GM21526 (cell line): ENCODE results near the gene FBRSL1.
"Not testable (repeated sequence)": the region's sequence is repeated elsewhere in the genome, so short reads cannot be mapped to it uniquely, and the experiment has no call there.

Experiments
- ATAC-seq: cut with Tn5 transposase; IDR thresholded peaks from one replicate; pipeline ENCODE4 v1.9.1; 2021; ENCODE audit warnings: moderate library complexity; ENCODE audit not compliant: unreplicated experiment, low FRiP score

The FBRSL1 gene

GRCh38 chr12:132489602-132490266, at the start of gene FBRSL1:
Gene FBRSL1 (plus strand): TSS chr12:132490151.
- ATAC-seq = peak; percentile 44

GRCh38 chr12:132440420-132440819, 49.5 kb upstream of the FBRSL1 start:
- not testable (repeated sequence) for ATAC-seq

- ATAC-seq = no peak
These were observed 47.8 kb upstream of the FBRSL1 start for GRCh38 chr12:132441871-132442863.

- ATAC-seq = no peak
These were observed 46.9 kb upstream of the FBRSL1 start for GRCh38 chr12:132443091-132443490.

GRCh38 chr12:132444283-132444682, 45.7 kb upstream of the FBRSL1 start:
- ATAC-seq = no peak

- peak; percentile 48 for ATAC-seq
These were observed 44.7 kb upstream of the FBRSL1 start for GRCh38 chr12:132444957-132445883.

- no peak for ATAC-seq
These were observed 43.9 kb upstream of the FBRSL1 start for GRCh38 chr12:132445884-132446632.

- ATAC-seq = no peak
These were observed 43.2 kb upstream of the FBRSL1 start for GRCh38 chr12:132446633-132447326.

GRCh38 chr12:132447327-132447720, 42.6 kb upstream of the FBRSL1 start:
- no peak for ATAC-seq

GRCh38 chr12:132447731-132448462, 42.1 kb upstream of the FBRSL1 start:
- ATAC-seq = no peak

- no peak for ATAC-seq
These were observed 41.5 kb upstream of the FBRSL1 start for GRCh38 chr12:132448463-132448820.

- peak; percentile 68 for ATAC-seq
These were observed 40.2 kb upstream of the FBRSL1 start for GRCh38 chr12:132449565-132450417.

- ATAC-seq = no peak
These were observed 39.4 kb upstream of the FBRSL1 start for GRCh38 chr12:132450418-132451171.

- ATAC-seq = no peak
These were observed 38.6 kb upstream of the FBRSL1 start for GRCh38 chr12:132451172-132451835.

GRCh38 chr12:132451836-132452195, 38.1 kb upstream of the FBRSL1 start:
- ATAC-seq = no peak

- no peak for ATAC-seq
These were observed 37.2 kb upstream of the FBRSL1 start for GRCh38 chr12:132452596-132453350.
